Spleen (tissue), 7 donors: Measurements from ENCODE around the gene ARF1.

Experiments used
- CTCF ChIP-seq, 11 experiments: fragments of 200-600 bp in 7 of 11; fragments of 450-650 bp in 4 of 11; sonication (generic) in 4 of 11; IDR thresholded peaks in 8 of 11; conservative IDR thresholded peaks in 3 of 11; 1 replicate in 7 of 11; 2 replicates in 4 of 11; pipeline versions ENCODE4 v1.4.0 to v1.8.0; 2016 to 2021; ENCODE audit warnings: antibody characterized with exemption in 11 of 11, inconsistent platforms in 4 of 11, mild to moderate bottlenecking in 1 of 11
- POLR2A ChIP-seq, 3 donors: fragments of 450-650 bp; IDR thresholded peaks; one replicate each; pipeline ENCODE4 v1.5.1; 2017; ENCODE audit warnings: antibody characterized with exemption in 3 of 3, mild to moderate bottlenecking in 1 of 3
- POLR2AphosphoS5 ChIP-seq, 3 donors: sonication (generic); formaldehyde crosslinking; IDR thresholded peaks; one replicate each; pipeline ENCODE4 v1.5.1; 2017; ENCODE audit warnings: antibody characterized with exemption in 3 of 3
- donor health status: DM: no; HTN: no; CAD: no; lungs with moderate emphysema.
- donor health status: DM: no; HTN: no; CAD: no.
- donor health status: DM: no; HTN: no; CAD: no.

GRCh38 chr1:228141226-228142044, 58.9 kb downstream of the ARF1 start:
- TF ChIP-seq POLR2AphosphoS5 (IDR thresholded peaks at IDR 0.05) (peak in 2 of 3 donors; percentile 21 to 43), CTCF (IDR thresholded peaks at IDR 0.05 in 8 of 11, conservative IDR thresholded peaks at IDR 0.05 in 3 of 11) (no peak), POLR2A (IDR thresholded peaks at IDR 0.05) (no peak)
